ENCODE results near the gene PDE7B.

Gene PDE7B

DNA sequence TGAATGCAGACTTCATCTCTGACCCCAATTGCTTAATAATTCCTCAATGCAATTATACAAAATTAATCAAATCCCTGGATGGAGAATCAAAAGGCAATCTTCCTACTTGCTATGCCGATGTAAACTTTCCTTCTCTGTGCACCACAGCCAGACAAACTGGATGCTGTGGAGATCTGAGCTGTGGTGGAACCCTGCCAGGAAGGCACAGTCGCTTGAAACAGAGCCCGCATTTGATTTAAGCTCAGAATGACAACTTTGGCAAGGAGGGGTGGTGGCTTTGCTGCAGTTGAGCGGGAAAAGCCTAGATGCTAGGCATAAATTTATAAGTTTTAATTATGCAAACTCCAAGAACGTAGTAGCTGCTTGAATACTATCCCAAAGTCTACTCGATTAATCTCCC lies 207.8 kb downstream of the PDE7B start:
- Mint-ChIP-seq H3K9me3 (peaks cover 2% of the 10 kb centered on the region), H3K4me3 (peak overlapping the region in 2 of 3 experiments; percentile 26 to 30), H3K36me3 (ENCODE audit: low read depth) (no peaks in the 10 kb centered on the region), H3K27me3 (ENCODE audit: low read depth) (no peaks in the 10 kb centered on the region), H3K27ac (peak overlapping the region; percentile 42 to 75 (median 53)), H3K4me1 (peaks cover 51% of the 10 kb centered on the region)
- TF ChIP-seq, protein P1, sequence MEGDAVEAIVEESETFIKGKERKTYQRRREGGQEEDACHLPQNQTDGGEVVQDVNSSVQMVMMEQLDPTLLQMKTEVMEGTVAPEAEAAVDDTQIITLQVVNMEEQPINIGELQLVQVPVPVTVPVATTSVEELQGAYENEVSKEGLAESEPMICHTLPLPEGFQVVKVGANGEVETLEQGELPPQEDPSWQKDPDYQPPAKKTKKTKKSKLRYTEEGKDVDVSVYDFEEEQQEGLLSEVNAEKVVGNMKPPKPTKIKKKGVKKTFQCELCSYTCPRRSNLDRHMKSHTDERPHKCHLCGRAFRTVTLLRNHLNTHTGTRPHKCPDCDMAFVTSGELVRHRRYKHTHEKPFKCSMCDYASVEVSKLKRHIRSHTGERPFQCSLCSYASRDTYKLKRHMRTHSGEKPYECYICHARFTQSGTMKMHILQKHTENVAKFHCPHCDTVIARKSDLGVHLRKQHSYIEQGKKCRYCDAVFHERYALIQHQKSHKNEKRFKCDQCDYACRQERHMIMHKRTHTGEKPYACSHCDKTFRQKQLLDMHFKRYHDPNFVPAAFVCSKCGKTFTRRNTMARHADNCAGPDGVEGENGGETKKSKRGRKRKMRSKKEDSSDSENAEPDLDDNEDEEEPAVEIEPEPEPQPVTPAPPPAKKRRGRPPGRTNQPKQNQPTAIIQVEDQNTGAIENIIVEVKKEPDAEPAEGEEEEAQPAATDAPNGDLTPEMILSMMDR (IDR thresholded peaks at IDR 0.05; ENCODE audit: unreplicated experiment in 3 of 3): no peak

DNA sequence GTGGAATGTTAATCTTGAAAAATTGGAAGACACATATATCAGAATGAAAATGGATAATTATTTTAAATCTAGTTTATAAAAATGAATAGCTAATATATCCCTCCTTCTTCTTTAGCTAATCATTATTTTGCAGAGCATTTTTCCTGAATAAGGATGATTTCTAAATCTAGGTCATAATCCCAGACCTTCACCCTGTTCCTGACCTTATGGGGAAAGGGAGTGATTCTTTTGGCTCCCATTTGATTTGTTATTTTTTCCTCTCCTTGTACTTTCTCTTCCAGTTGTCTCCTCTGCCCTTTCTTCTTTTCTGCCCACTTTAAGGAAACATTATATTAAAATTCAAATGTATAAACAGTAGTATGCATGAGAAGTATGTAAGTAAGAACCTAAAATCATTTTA lies 208.6 kb downstream of the PDE7B start:
- H3K27me3 Mint-ChIP-seq (ENCODE audit: low read depth): no peaks in the 10 kb centered on the region
- no peaks in the 10 kb centered on the region for H3K36me3 Mint-ChIP-seq (ENCODE audit: low read depth)
- no peak overlapping the region for H3K4me3 Mint-ChIP-seq
- H3K27ac Mint-ChIP-seq: peak overlapping the region in 2 of 3 experiments; percentile 38 to 42
- H3K9me3 Mint-ChIP-seq: peaks cover under 1% of the 10 kb centered on the region
- TF ChIP-seq, protein P1 (IDR thresholded peaks at IDR 0.05; ENCODE audit: unreplicated experiment in 3 of 3): no peak
- H3K4me1 Mint-ChIP-seq: peaks cover 51% of the 10 kb centered on the region

DNA sequence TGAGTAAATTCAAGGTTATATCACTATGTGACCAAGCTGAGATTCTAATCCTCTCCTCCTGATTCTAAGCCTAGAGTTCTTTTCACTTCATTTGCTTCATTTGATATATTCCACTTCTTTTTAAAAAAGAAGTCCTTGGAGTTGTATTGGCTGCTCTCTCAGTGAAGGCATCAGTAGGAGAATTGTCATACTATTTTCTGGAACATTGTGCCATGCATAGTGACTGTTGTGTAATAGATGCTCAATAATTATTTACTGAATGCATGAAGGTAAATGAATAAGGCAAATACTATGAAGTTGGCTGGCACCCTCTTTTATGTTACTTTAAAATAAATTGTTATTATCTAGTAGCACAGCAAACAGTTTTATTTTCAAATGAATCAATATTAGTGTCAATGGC lies 209.3 kb downstream of the PDE7B start:
- H3K36me3 Mint-ChIP-seq (ENCODE audit: low read depth): no peaks in the 10 kb centered on the region
- H3K4me1 Mint-ChIP-seq: peaks cover 48% of the 10 kb centered on the region
- H3K27me3 Mint-ChIP-seq (ENCODE audit: low read depth): no peaks in the 10 kb centered on the region

DNA sequence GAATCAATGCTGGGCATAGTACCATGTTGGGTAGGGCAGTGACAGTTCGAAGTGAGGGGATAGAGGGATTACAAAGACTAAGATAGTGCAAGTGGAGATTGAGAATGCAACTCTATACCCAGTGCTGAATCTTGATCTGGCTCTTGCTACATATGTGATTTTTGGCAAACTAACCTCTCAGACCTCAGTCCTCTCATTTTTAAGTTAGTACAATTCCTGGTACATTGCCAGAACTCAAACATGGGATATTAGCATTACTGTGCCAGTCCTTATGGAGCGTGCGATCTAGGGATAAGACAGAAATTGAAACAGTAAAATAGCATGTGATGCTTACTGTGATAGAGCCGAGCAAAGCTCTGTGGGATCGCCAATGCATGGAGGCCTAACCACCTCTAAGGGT lies 210.2 kb downstream of the PDE7B start:
- Mint-ChIP-seq H3K9me3 (no peaks in the 10 kb centered on the region), H3K36me3 (ENCODE audit: low read depth) (no peaks in the 10 kb centered on the region), H3K27ac (no peak overlapping the region), H3K4me3 (no peak overlapping the region), H3K27me3 (ENCODE audit: low read depth) (no peaks in the 10 kb centered on the region), H3K4me1 (peaks cover 44% of the 10 kb centered on the region)
- TF ChIP-seq, protein P1 (IDR thresholded peaks at IDR 0.05; ENCODE audit: unreplicated experiment in 3 of 3): no peak

More for the DNA sequence above, 209.3 kb downstream of the PDE7B start:
- no peaks in the 10 kb centered on the region for H3K9me3 Mint-ChIP-seq
- H3K4me3 Mint-ChIP-seq: no peak overlapping the region
- peak overlapping the region in 1 of 3 experiments; percentile 12 for H3K27ac Mint-ChIP-seq
- TF ChIP-seq, protein P1 (IDR thresholded peaks at IDR 0.05; ENCODE audit: unreplicated experiment in 3 of 3): no peak

DNA sequence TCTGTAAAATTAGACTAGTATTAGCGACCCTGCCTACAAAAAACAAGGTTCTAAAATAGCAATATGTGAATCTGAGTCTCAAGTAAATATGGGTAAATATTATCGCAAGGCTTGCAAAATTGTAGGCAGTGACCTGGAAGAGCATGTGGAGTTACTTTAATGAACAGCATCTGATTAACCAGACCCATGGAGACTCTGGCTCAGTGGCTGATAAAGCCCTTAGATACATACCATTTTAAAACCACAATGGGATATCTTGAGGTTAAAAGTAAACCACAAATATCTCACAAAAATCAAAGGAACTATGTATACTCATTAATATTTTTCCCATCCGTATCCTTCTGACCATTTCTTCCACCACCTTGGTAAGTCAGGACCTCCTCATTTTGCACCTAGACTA lies 211.6 kb downstream of the PDE7B start:
- Mint-ChIP-seq H3K27me3 (ENCODE audit: low read depth) (no peaks in the 10 kb centered on the region), H3K9me3 (no peaks in the 10 kb centered on the region), H3K27ac (no peak overlapping the region), H3K4me1 (peaks cover 46% of the 10 kb centered on the region), H3K36me3 (ENCODE audit: low read depth) (no peaks in the 10 kb centered on the region), H3K4me3 (no peak overlapping the region)
- TF ChIP-seq, protein P1 (IDR thresholded peaks at IDR 0.05; ENCODE audit: unreplicated experiment in 3 of 3): no peak

DNA sequence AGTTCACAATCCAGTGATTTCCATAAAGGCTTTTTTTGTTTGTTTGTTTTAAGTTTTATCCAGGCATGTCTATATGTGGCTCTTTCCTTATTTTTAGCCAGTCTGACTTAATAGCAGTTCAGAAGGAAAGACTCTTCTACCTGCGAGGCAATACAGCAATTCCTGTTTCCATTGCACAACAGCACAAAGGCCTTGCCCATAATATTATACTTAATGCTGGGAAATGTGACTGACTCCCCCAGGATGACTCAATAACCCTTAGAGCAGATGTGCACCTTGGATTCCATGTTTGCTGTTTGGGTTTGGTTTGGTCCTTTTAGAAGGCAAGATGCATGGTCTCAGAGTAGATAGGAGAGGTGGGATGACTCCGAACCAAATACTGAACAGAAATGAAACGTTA lies 214.5 kb downstream of the PDE7B start:
- Mint-ChIP-seq H3K27me3 (ENCODE audit: low read depth) (no peaks in the 10 kb centered on the region), H3K27ac (peak overlapping the region in 2 of 3 experiments; percentile 4 to 8), H3K4me1 (peaks cover 20% of the 10 kb centered on the region), H3K36me3 (ENCODE audit: low read depth) (no peaks in the 10 kb centered on the region), H3K4me3 (no peak overlapping the region), H3K9me3 (no peaks in the 10 kb centered on the region)
- TF ChIP-seq, protein P1 (IDR thresholded peaks at IDR 0.05; ENCODE audit: unreplicated experiment in 3 of 3): no peak

Measured in nephron (organoid).